Activated CD4-positive, alpha-beta T cell treated with anti-CD3 and anti-CD28 coated beads, Interleukin-2, amount 50 U/mL, for 24 hours (primary cell): Measurements from ENCODE around the gene RIPOR3.
"Not testable (repeated sequence)": the region's sequence is repeated elsewhere in the genome, so short reads cannot be mapped to it uniquely, and the experiment has no call there.

ENCODE experiments used
- DNase-seq, 2 donors: peaks; one replicate each; pipeline ENCODE4 v3.0.0-alpha.2; 2020; ENCODE audit warnings: low read depth in 1 of 2, low spot score in 1 of 2

The RIPOR3 gene

DNA sequence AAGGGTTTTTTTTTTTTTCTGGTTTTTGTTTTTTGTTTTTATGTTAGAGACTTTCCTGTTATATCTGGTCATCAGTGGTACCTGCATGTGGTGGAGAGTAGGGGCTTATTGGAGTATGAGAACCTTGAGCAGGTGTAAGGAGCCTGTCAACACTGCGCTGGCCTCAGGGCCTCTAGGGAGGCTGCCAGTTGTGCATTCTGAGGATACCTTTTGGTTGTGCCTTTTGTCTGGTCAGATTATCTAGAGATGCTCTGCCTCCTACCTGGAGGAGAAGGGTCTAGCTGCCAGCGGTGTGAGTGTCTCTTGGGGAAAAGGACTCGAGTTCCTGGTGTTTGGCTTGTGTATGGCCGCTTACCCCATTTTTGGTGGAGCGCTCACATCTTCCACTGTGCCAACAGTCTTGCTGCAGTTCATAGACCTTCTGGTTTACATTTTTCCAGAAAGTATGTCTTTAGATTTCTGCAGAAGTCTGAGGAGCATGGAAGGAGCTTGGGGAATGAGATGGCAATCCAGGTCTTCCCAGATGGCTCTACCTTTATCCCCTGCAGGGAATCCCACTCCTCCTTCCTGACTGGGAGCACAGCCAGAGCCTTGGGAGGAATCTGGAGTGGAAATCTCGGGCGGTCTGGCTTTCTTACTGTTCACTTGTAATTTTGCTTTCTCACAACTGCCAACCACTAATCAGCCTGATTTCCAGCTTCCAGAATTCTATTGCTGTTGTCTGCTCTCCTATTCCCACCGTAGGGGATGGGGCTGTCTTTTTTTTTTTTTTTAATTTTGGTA, 131.3 kb downstream of the RIPOR3 start:
- DNase-seq: no peak

DNA sequence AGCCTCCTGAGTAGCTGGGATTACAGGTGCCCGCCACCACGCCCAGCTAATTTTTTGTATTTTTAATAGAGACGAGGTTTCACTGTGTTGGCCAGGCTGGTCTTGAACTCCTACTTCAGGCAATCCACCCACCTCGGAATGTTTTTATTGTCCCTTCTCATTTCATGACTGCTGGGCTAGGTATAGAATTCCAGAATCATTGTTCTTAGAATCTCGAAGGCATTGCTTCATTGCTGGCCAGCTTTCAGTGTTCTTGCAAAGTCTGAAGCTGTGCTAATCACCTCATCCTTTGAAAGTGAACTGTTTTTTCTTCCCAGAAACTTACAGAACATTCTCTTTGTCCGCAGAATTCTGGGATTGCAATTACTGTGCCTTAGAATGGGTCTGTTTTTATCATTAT, 132.2 kb downstream of the RIPOR3 start:
- no peak for DNase-seq

DNA sequence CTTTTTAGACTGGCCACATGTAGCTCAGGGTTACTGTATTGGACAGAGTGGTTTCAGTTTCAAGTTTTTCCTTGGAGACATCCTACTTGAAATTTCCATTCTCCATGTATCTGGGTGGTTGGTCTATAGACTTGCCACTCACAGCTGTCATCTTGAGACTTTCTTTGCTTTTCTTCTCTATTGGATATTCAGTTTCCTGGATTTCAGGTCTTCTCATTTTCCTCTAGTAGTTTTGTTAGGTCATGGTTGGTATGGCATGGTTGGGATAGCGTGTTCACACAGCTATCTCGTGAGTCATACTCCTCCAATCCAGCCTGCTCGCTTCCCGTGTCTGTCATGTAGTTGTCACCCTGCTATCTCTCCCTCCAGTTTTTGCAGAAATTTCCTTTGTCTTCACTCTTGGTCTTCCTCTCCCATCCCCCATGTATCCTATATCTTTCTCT, 132.8 kb downstream of the RIPOR3 start:
- no peak for DNase-seq

DNA sequence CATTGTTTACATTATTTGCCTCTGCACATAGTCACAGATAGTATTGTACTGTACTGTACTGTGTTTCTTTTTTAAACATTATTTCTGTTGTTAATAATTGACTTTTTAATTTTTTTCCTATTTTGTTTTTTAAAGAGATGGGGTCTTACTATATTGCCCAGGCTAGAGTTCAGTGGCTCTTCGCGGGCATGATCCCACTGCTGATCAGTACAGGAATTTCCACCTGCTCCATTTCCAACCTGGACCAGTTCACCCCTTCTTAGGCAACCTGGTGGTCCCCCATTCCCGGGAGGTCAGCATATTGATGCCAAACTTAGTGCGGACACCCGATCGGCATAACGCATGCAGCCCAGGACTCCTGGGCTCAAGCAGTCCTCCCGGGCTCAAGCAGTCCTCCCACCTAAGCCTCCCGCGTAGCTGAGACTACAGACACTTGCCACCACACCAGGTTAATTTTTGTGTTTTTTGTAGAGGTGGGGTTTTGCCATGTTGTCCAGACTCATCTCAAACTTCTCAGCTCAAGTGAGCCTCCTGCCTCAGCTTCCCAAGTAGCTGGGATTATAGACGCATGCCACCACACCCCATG, 133.7 kb downstream of the RIPOR3 start:
- no peak for DNase-seq

DNA sequence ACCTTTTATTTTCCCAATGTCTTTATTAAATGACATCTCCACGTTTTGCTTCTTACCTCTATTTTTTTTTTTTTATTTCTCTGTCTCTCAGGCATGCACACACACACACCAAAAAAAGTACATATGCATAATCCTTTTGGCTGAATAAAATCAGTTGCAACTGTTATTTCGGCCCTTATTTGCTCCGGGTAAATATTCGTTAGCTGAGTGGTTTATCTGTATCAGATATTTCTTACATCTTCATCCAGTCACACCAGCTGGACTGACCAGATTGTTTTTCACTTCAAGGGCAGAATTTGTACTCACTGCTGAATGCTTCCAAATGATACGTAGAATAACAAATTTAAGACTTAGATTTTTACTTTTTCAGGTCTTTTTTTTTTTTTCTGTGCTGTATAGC, 135.7 kb downstream of the RIPOR3 start:
- DNase-seq: no peak

DNA sequence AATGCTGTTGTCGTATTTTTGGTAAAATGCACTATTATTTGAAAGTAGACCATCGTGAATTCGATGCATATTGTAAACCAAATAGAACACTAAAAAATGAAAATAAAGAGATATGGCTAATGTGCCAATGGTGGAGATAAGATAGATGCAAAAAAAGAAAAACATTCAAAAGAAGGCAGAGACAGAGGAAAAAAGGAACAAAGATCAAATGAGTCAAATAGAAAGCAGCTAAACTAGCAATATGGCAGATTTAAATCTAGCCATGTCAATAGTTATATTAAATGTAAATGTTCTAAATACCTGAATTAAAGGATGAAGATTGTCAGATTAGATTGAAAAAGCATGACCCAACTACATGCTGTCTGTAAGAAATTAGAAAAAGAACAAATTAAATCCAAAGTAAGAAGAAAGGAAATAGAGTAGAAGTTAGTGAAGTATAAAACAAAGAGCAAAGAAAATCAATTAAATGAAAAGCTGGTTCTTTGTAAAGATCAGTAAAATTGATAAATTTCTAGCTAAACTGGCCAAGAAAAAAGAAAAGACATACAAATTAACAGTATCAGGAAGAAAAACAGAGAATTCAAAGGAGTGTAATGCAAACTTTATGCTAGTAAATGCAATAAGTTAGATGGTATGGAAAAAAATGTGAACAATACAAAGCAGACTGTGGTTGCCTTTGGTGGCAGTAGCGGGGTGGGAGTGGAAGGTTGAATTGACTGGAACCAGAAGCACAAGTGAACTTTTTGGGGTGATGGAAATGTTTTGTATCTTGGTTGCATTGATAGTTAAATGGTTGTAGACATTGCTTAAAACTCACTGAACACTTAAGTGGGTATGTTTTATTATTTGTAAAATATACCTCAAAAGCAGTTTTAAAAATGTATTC, 136.4 kb downstream of the RIPOR3 start:
- no peak for DNase-seq

DNA sequence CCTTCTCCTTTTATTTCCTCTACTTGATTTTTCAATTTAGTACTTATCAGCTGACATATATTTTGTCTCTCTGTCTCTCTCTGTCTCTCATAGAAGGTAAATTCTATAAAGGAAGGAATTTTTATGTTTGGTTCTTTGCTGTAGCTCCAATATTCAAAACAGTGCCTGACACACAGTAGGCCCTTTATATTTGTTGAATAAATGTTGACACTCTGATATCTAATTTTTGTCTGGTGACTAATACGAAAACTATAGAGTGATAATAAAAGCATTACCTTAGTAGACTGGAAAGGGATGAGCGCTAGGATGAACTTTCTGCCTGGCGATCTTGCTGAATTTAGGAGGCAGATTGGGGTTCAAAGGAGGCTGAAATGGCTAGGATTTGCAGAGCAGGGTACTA, 138.4 kb downstream of the RIPOR3 start:
- DNase-seq: no peak

DNA sequence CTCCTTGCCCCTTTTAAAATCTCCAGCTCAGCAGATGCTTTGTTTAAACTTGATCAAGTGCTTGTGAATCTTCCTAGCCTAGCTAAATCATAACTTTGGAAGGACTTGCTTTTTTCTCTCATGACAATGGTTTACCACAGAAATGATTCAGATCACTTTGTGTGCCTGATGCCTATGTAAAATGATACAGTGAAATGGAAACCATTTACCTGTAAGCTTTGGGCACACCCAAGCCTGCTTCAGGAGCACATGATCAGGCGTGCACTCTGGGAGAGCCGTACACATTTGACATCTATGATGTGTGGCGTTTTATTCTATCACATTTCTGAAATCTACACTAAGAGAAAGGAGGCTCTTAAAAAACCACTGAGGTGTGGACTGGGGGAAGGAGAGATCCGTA, 140.1 kb downstream of the RIPOR3 start:
- no peak for DNase-seq

DNA sequence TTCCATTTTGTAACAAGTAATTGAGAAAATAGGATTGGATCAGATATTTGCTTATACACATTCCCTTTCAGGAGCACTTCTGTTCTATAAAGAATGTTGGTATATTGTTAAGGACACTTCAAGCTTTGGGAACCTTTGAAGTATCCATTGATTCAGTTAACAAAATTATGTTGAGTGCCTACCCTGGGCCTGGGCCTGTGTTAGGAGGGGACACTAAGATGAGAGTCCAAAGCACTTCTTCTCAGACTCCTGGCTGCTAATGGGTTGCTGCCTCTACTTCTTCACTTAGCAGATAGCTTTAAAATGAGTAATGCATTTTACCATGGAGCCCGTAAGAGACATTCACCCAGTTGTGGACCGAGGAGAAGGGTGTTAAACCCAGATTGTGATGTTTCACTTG, 140.8 kb downstream of the RIPOR3 start:
- DNase-seq: no peak

DNA sequence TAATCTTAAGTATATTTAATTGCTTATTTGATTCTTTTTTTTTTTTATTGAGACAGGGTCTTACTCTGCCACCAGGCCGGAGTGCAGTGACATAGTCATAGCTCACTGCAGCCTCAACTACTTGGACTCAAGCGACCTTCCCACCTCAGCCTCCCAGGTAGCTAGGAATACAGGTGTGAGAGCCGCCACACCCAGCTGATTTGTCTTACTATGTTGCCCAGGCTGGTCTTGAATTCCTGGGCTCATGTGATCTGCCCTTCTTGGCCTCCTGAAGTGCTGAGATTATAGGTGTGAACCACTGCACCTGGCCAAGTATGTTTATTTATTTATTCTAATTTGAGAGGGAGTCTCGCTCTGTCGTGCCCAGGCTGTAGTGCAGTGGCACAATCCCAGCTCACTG, 142.9 kb downstream of the RIPOR3 start:
- DNase-seq: no peak

DNA sequence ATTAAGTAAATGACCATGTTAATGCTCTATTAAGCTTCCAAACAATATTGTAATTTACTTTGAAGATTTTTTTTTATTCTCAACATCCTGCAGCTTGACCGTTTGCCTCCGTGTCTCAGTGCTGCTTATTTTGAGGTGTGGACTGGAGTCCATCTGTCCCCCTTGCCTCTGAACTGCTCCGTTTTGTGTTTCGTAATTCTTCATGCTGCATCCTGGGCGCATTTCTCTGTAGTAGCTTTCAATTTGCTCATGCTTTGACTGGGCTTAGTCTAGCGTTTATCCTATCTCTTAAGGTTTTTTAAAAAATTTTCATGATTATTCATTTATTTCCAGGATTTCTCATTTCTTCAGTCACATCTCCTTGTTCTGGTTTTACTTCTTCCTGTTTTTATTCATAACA, 143.4 kb downstream of the RIPOR3 start:
- DNase-seq: no peak

DNA sequence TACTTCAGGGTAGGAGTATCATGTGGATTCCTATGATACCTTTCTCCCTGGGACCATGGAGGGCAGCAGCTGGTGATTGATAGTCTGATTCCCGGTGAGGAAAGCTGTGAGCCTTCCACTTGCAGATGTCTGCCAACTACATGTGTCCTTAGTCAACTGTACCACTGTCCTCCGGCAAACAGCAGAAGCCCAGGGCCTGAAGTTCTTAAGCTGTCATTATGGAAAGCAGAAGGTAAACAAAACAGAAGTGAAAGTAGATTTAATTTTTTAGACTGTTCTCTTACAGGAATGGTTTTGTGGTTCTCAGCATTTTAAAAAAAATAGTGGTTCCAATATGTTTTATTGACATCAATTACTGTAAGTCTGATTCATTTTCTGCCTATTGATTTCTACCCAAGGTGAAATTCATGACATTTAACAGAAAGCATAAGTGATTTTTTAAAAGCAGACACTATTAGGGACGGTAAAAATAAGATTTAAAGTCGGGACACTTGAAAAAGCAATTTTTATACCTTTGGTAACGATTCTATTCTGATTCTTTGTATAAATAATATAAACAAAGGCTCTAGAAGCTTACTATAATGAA, 144.5 kb downstream of the RIPOR3 start:
- DNase-seq: no peak

DNA sequence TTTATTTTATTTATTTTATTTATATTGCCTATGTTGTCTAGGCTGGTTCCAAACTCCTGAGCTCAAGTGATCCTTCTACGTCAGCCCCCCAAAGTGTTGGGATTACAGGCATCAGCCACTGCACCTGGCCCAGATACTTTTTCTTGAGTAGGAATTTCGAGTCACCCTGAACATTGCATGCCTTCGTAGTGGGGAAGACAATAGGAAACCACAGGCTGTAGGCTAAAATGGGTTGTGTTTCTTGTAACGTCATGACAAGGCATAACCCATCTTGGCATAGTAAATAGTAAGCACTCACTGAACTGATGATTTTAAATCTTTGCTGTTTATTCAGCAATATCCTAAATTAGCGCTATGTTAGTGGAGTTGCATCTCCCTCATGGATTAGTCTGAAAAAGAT, 146.2 kb downstream of the RIPOR3 start:
- no peak for DNase-seq

DNA sequence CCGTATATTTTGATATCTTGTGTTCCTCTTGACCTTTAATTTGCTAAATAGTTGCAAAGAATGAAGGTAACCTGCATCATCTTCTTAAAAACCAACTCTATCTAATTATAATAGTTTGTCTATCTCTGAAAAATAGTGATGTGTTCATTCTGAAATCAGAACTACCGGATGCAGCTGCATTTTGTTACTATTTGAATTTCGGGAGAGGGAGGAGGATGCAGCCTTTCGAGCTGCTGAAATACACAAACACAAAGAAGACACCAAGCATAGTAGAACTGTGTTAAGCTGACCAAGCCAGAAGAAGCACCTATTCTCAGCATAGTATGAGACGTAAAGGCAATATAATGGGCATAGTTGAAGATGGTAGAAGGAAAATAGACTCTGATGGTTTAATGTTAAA, 148.0 kb downstream of the RIPOR3 start:
- no peak for DNase-seq

DNA sequence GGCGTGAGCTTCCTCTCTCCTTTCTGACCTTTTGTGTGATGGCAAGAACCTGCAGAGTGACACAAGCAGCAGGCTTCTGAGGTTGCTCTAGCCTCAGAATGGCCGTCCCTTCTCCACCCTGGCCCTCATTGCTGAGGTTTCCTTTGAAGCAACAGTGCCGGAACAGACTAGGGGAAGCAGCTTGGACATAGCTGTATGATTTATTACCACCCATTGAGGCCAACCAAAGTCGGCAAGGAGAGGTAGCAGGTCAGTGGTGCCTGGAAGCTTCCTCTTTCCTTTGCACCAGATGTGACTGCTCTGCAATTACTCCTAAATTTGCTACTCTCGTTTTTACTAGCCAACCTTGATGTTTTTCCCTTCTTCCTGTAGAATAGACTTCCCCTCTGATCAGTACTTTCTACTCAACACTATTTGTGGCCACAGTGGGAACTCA, 149.7 kb downstream of the RIPOR3 start:
- no peak for DNase-seq

DNA sequence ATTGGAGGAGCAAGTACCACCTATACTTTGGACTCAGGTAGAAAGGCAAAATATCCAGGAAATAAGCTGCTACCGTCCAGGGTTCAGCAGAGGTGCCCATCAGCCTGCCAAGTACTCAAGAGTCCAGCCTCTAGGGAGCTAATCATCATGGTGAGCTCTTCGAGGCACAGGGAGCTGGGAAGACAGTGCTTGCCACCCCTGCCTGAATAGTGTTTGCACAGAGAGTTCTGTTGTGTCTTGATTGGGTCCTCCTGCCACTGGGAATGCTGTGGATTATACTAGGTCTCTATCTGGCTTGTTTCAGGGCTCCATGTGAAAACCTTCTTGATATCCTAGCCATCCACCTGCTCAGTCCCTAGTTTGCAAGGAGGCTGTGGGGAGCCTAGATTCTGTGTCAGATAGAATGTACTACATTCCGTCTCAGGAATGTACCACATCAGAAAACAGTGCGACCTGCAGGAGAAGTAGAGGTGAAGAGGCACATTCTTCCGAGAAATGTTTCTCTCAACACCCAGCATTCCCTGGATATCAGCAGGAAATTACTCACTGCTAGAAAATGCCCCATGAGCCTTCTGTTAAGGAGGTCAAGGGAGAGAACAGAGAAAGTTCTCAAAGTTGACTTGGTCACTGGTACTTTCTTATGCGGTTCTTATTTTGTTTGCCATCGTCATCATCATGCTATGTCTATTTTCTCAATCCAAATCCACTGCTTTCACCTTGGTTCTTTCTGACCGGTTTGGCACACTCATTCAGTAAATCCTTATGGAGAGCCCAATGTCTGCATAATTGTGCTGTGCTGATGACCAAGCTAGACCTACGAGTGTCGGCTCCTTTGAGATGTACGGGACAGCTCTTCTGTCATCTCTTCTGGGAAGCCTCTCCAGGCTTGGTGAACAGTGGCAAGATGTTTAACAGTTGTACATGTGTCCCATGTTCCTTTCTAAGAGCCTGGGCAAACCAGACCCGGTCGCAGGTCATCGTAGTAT, 150.4 kb downstream of the RIPOR3 start:
- DNase-seq: no peak

DNA sequence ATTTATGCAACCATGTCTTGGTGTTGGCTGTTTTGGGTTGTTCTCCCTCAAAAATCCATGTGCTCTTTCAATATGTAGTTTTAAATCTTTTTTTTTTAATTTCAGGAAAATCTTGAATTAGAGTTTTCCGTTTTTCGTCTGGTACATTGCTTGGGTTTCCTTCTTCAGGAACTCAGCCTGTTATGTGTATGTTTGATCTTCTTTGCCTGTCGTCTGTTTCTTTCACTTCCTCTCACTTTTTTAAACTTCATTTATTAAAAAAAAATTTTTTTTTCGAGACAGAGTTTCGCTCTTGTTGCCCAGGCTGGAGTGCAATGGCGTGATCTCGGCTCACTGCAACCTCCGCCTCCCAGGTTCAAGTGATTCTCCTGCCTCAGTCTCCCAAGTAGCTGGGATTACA, 151.5 kb downstream of the RIPOR3 start:
- not testable (repeated sequence) for DNase-seq

DNA sequence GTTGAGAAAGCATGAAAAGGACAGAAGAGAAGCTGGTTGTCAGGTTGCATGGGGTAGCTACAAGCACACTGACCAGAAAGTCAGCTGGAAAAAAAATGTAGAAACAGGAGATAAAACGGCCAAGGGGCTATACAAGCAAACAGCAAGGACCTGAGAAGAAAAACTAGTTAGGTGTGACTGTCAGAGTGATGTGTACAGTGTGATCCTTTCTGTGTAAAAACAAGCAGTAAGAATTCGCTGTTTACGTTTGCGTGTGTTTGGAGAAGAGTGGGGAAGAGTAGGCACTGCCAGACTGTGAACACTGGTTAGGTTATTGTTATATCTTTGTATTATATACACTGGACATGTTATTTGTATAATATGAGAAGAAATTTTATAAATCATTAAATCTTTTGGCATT, 153.1 kb downstream of the RIPOR3 start:
- DNase-seq: no peak

DNA sequence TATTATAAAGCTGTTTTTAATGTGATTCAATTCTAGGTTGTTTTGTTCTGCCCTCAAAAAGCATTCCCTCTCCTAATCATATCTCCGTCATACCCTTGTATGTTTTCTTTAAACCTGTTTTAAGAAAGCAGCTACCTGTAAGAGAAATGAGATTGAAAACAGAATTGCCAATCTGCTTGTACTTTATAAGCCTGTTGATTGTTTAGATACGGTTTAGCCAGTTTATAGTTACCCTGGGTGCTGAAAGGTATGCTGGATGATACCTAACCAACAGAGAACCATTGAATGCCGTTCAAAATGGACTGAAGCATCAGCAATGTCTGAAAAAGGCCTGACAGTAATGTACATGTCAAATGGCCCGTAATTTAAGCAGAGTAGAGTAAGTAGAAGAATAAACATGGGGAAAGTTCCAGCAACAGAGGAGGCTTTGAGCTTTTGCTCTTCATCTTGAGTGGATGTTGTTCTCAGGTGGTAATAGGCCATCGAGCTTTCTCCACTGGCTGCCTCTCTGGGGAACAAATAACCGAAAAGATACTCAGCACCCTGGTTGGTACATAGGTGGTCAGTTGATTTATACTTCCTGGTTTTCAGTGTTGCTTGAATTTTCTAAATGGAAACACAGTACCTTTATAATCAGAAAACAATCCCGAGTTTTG, 153.7 kb downstream of the RIPOR3 start:
- no peak for DNase-seq

DNA sequence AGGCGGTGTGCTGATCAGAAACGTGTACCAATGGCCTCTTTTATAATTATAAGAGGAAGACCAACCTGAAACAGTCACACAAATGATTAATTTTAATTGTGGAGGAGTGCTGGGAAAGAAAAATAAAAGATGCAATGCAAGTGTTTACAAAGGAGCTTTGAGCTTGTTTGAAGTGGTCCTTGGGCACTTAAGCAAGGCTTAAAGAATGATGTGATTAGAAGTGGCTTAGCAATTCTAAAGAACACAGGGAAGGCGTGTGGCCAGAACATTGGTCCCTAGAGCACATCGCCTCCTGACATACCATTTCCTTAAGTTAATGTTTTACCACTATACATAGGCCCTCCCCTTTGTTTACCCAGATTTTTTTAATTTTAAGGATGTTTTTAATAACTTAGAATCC, 155.0 kb downstream of the RIPOR3 start:
- no peak for DNase-seq
